ENCODE measurements around the gene GALNT18.
A peak's percentile ranks its signal among the peaks of the same experiment; 100 is the strongest.

Gene GALNT18

GRCh38 chr11:11584937-11585336 is 36.9 kb downstream of the GALNT18 start:
- DNase-seq: no peak

GRCh38 chr11:11584530-11584810 is 37.3 kb downstream of the GALNT18 start:
- no peak for DNase-seq

GRCh38 chr11:11583801-11584529 is 37.8 kb downstream of the GALNT18 start:
- DNase-seq: no peak

- no peak for DNase-seq
Observed at GRCh38 chr11:11582011-11582701, 39.6 kb downstream of the GALNT18 start.

- no peak for DNase-seq
Observed at GRCh38 chr11:11581481-11581880, 40.3 kb downstream of the GALNT18 start.

- DNase-seq: no peak
Observed at GRCh38 chr11:11580841-11581411, 40.9 kb downstream of the GALNT18 start.

- DNase-seq: no peak
Observed at GRCh38 chr11:11580012-11580411, 41.8 kb downstream of the GALNT18 start.

GRCh38 chr11:11579012-11579988 is 42.5 kb downstream of the GALNT18 start:
- DNase-seq: no peak

- DNase-seq: no peak
Observed at GRCh38 chr11:11577932-11578911, 43.6 kb downstream of the GALNT18 start.

- DNase-seq: no peak
Observed at GRCh38 chr11:11577251-11577855, 44.5 kb downstream of the GALNT18 start.

GRCh38 chr11:11574373-11575287 is 47.2 kb downstream of the GALNT18 start:
- DNase-seq: no peak

GRCh38 chr11:11572386-11572785 is 49.4 kb downstream of the GALNT18 start:
- DNase-seq: peak; percentile 30

GRCh38 chr11:11571893-11572292 is 49.9 kb downstream of the GALNT18 start:
- no peak for DNase-seq

- no peak for DNase-seq
Observed at GRCh38 chr11:11570823-11571222, 51.0 kb downstream of the GALNT18 start.

- DNase-seq: no peak
Observed at GRCh38 chr11:11569936-11570491, 51.8 kb downstream of the GALNT18 start.

GRCh38 chr11:11568651-11569229 is 53.1 kb downstream of the GALNT18 start:
- no peak for DNase-seq

GRCh38 chr11:11567936-11568650 is 53.7 kb downstream of the GALNT18 start:
- DNase-seq: peak; percentile 83

- DNase-seq: no peak
Observed at GRCh38 chr11:11565636-11566035, 56.2 kb downstream of the GALNT18 start.
